DND-41 (cell line): ENCODE data around the gene TEKT2.

Source experiments
- ATAC-seq: fragments of 200-7000 bp; cut with Tn5 transposase; 3 replicates; pipeline ENCODE4 v1.9.1; 2021; ENCODE audit warnings: low read depth; ENCODE audit not compliant: insufficient read depth
- DNase-seq: peaks from one replicate; pipeline ENCODE4 v3.0.0-alpha.2; 2020
- H2AFZ ChIP-seq: 2 replicates; pipeline ENCODE4 v1.6.0; 2012; ENCODE audit warnings: low read depth, low read length
- H3K27ac ChIP-seq: 2 replicates; pipeline ENCODE4 v1.5.1; 2012; ENCODE audit warnings: low read length, inconsistent platforms
- H3K27me3 ChIP-seq: fragments of 200-600 bp; sonication (generic); 2 replicates; pipeline ENCODE4 v1.6.0; 2012; ENCODE audit warnings: low read length, mild to moderate bottlenecking, inconsistent platforms; ENCODE audit not compliant: insufficient read depth, poor library complexity
- H3K36me3 ChIP-seq: 2 replicates; pipeline ENCODE4 v1.5.1; 2012; ENCODE audit warnings: low read length, inconsistent platforms; ENCODE audit not compliant: insufficient read depth
- H3K4me1 ChIP-seq: 2 replicates; pipeline ENCODE4 v1.5.1; 2012; ENCODE audit warnings: mild to moderate bottlenecking, low read length; ENCODE audit not compliant: insufficient read depth
- H3K4me2 ChIP-seq: 2 replicates; pipeline ENCODE4 v1.6.0; 2012; ENCODE audit warnings: mild to moderate bottlenecking, moderate library complexity, low read length, inconsistent platforms; ENCODE audit not compliant: insufficient read depth
- H3K4me3 ChIP-seq, 2 experiments: fragments of 200-600 bp in 1 of 2; shearing (Covaris generic) in 1 of 2; 2 replicates each; pipeline ENCODE4 v1.5.1; 2012 to 2016; ENCODE audit warnings: inconsistent platforms in 2 of 2, low read length in 2 of 2, mild to moderate bottlenecking in 2 of 2, low read depth in 1 of 2, moderate library complexity in 1 of 2
- H3K79me2 ChIP-seq: 2 replicates; pipeline ENCODE4 v1.6.0; 2012; ENCODE audit warnings: low read length, inconsistent platforms; ENCODE audit not compliant: insufficient read depth
- H3K9ac ChIP-seq: 2 replicates; pipeline ENCODE4 v1.6.0; 2012; ENCODE audit warnings: low read depth, mild to moderate bottlenecking, inconsistent platforms, low read length, moderate library complexity
- H3K9me3 ChIP-seq: 2 replicates; pipeline ENCODE4 v1.5.1; 2012; ENCODE audit warnings: low read length, moderate library complexity, mild to moderate bottlenecking, inconsistent platforms; ENCODE audit not compliant: insufficient read depth, severe bottlenecking
- H4K20me1 ChIP-seq: 2 replicates; pipeline ENCODE4 v1.6.0; 2012; ENCODE audit warnings: low read length; ENCODE audit not compliant: insufficient read depth
- EZH2 ChIP-seq: IDR thresholded peaks from 3 replicates; pipeline ENCODE4 v1.6.1; 2012; ENCODE audit warnings: borderline replicate concordance, low read depth, mild to moderate bottlenecking, moderate library complexity, low read length, inconsistent platforms; ENCODE audit not compliant: severe bottlenecking
- TF ChIP-seq, protein P1 (sequence below): IDR thresholded peaks from 2 replicates; pipeline ENCODE4 v1.5.1; 2012; ENCODE audit warnings: borderline replicate concordance, low read length, moderate library complexity, mild to moderate bottlenecking; ENCODE audit not compliant: poor library complexity, severe bottlenecking; ENCODE audit errors: extremely low read depth

TEKT2 gene

GRCh38 chr1:36124404-36125128 is 40.7 kb downstream of the TEKT2 start:
- no peak for DNase-seq
- no peak overlapping the region for H3K9ac ChIP-seq
- no peaks in the 10 kb centered on the region for H4K20me1 ChIP-seq
- no peak overlapping the region for H3K27ac ChIP-seq
- no peaks in the 10 kb centered on the region for H3K36me3 ChIP-seq
- no peak overlapping the region for H3K4me3 ChIP-seq
- ATAC-seq, result no peak
- H2AFZ ChIP-seq, result no peak overlapping the region
- H3K9me3 ChIP-seq, result no peaks in the 10 kb centered on the region
- no peaks in the 10 kb centered on the region for H3K79me2 ChIP-seq
- H3K27me3 ChIP-seq, result no peaks in the 10 kb centered on the region
- H3K4me1 ChIP-seq, result no peaks in the 10 kb centered on the region
- TF ChIP-seq EZH2, result no peak
- no peak overlapping the region for H3K4me2 ChIP-seq

DNA sequence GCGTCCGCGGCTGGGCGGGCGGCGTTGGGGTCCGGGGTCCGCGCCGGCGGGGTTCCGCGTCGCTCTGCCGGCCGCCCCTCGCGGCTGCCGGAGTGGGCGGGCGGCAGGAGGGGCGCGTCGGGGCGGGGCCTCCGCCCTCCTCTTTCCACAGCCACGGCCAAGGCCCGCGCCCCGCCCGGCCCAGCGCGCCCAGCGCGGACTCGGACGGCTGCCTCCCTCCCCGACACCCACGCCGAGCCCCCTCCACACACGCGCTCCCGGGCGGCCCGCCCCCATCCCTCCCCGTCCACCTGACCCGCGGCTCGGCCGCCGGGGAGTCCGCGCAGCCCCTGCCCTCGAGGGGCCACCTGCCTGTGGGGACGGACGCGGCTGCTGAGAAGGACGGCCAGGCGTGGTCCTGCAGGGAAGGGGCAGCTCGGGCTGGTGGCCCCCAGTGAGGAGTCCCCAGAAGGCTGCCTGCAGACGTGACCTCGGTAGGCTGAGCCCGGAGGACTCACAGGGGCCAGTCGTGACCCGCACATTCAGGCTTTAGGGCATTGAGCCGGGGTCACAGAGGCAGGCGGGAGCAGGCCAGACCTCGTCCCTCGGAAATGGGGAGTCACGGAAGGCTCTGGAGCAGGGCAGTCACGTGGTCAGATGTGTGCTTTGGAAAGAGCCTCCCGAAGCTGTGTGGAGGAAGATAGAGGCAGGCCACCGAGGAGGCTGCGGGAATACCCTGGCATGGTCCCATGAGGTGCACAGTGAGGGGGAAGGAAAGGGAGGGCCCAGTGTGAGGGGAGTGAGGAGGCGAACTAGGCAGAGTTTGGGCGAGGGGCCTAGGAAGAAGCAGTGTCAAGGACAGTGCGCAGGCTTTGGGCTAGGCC is 41.5 kb downstream of the TEKT2 start, which contains the start of gene COL8A2:
Gene COL8A2 (minus strand): TSS at position 94 of the 863 bp plus-strand sequence. CDS start 24,980 bp downstream, outside the sequence.
- Histone ChIP-seq H3K9ac (no peak within 1 kb of the TSS), H3K9me3 (no peaks in the 10 kb centered on the region), H3K27me3 (no peaks in the 10 kb centered on the region), H3K79me2 (no peaks in the 10 kb centered on the region), H2AFZ (no peak within 1 kb of the TSS), H3K27ac (no peak within 1 kb of the TSS), H3K4me1 (no peaks in the 10 kb centered on the region), H4K20me1 (no peaks in the 10 kb centered on the region), H3K4me3 (no peak within 1 kb of the TSS), H3K36me3 (no peaks in the 10 kb centered on the region), H3K4me2 (no peak within 1 kb of the TSS)
- no peak for DNase-seq
- ATAC-seq, result no peak
- no peak for TF ChIP-seq EZH2
- TF ChIP-seq, protein P1, sequence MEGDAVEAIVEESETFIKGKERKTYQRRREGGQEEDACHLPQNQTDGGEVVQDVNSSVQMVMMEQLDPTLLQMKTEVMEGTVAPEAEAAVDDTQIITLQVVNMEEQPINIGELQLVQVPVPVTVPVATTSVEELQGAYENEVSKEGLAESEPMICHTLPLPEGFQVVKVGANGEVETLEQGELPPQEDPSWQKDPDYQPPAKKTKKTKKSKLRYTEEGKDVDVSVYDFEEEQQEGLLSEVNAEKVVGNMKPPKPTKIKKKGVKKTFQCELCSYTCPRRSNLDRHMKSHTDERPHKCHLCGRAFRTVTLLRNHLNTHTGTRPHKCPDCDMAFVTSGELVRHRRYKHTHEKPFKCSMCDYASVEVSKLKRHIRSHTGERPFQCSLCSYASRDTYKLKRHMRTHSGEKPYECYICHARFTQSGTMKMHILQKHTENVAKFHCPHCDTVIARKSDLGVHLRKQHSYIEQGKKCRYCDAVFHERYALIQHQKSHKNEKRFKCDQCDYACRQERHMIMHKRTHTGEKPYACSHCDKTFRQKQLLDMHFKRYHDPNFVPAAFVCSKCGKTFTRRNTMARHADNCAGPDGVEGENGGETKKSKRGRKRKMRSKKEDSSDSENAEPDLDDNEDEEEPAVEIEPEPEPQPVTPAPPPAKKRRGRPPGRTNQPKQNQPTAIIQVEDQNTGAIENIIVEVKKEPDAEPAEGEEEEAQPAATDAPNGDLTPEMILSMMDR, result no peak

- Histone ChIP-seq H3K9ac (no peak overlapping the region), H3K36me3 (no peaks in the 10 kb centered on the region), H4K20me1 (no peaks in the 10 kb centered on the region), H3K27me3 (no peaks in the 10 kb centered on the region), H3K27ac (no peak overlapping the region), H3K4me3 (no peak overlapping the region), H3K4me1 (no peaks in the 10 kb centered on the region), H3K9me3 (no peaks in the 10 kb centered on the region), H3K79me2 (no peaks in the 10 kb centered on the region), H3K4me2 (no peak overlapping the region), H2AFZ (no peak overlapping the region)
- DNase-seq, result no peak
- TF ChIP-seq EZH2, result no peak
- TF ChIP-seq, protein P1, result no peak
- ATAC-seq, result no peak
Observed at GRCh38 chr1:36126005-36126716, 42.3 kb downstream of the TEKT2 start.
